Left ventricle myocardium inferior (tissue), 1 donor: Measurements from ENCODE around the gene PROM2. TPM values are rescaled to one million over a fixed set of nuclear protein-coding genes. Genes with fewer than 3 reads are reported as not detected.
"Not testable (repeated sequence)": the region's sequence is repeated elsewhere in the genome, so short reads cannot be mapped to it uniquely, and the experiment has no call there.

Experiments
- DNase-seq: peaks from one replicate; pipeline ENCODE4 v3.0.0-alpha.2; 2020
- H3K27ac ChIP-seq: fragments of 200-600 bp; replicated peaks from 2 replicates; pipeline ENCODE4 v1.8.0; 2021
- H3K27me3 ChIP-seq: fragments of 200-600 bp; 2 replicates; pipeline ENCODE4 v1.8.0; 2021; ENCODE audit warnings: low read depth
- H3K36me3 ChIP-seq: fragments of 200-600 bp; 2 replicates; pipeline ENCODE4 v1.8.0; 2021
- H3K4me1 ChIP-seq: fragments of 200-600 bp; 2 replicates; pipeline ENCODE4 v1.8.0; 2021
- H3K4me3 ChIP-seq: fragments of 200-600 bp; 2 replicates; pipeline ENCODE4 v1.8.0; 2021; ENCODE audit warnings: mild to moderate bottlenecking, moderate library complexity
- H3K9me3 ChIP-seq: fragments of 200-600 bp; replicated peaks from 2 replicates; pipeline ENCODE4 v1.8.0; 2021
- CTCF ChIP-seq: fragments of 200-600 bp; IDR thresholded peaks from 2 replicates; pipeline ENCODE4 v1.8.0; 2021; ENCODE audit warnings: antibody characterized with exemption, mild to moderate bottlenecking, borderline replicate concordance
- intact Hi-C: fragments of 100-400 bp; cut with micrococcal nuclease; formaldehyde crosslinking; loops from one replicate; pipeline ENCODE4 v1.11.0; 2022
- total RNA-seq: library from RNA; stranded (reverse); fragmentation: NEBNext Ultra II Directional; extraction: Animal tissue kit (Norgen Biotek cat#: 25700); gene quantifications from one replicate; pipeline ENCODE4 v1.2.1, GENCODE V29; 2021
- donor health status: DM: no; HTN: yes; CAD: no; lungs with severe emphysema.

PROM2 gene
- total RNA-seq, 1 donor from 2014 or later: 1.4 TPM

DNA sequence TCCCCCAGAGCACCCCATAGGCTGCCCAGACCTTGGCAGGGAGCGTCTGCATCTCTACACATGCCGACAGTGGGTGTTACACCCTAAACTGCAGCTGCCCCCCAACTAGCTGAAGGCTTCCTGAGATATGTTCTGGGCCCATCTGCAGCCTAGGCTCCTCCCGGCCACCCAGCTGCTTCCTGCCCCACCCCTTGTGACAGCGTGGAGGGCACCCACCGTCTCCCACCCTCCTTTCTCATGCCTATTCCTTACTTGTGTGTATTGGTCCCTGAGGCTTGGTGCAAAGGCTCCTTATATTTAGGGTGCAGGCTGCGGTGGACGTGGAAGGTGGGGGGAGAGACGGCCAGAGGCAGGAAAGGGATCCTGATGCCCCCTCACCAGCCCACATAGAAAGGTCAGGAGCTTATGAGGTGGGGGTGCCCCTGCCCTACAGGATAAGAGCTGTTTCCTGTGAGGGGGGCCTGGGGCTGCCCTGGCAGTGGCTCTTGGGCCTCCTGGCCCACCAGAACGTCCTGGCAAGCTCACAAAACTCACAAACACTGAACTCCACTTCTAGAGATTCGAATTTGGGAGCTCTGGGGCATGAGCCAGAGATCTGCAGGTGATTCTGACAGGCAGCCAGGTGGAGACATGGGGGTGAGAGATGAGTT is 7.3 kb upstream of the PROM2 start:
- intact Hi-C loops: no loop called here
- TF ChIP-seq CTCF: no peak
- no peak for DNase-seq

DNA sequence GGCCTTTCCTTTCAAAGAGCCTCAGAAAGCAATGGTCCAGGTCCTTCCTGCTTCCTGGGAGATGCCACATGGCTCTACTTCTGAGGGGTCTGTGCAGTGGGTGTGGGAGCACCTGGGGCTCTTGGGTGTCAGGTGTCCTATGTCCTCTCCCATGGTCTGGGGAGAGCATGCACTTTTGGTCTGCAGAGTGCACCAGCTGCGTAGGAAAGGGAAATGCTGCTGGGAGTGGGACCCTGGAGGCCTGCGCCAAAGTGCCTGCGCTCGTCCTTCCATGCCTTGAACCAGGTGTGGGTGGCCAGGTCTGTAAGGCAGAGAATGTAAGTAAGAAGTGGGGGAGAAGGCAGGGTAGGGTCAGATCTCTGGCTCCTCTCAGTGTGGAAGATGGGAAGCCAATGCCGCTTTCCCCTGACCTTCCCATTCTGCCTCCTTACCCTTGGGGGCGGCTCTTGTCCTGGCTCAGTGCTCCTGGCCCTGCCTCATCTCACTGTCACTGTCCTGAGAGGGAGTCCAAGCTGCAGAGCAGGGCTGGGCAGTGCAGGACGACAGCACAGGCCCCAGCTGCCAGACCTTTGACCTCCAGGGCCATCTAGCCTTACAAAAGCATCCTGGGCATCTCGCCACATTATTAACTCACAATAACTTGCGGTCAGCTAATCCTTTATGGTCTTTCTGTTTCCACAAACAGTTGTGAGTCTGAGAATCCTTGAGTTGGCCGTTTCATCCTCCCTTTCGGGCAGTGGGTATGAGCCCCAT is 6.6 kb upstream of the PROM2 start:
- Histone ChIP-seq H3K27ac (no peak overlapping the region), H3K27me3 (no peaks in the 10 kb centered on the region), H3K4me3 (no peak overlapping the region), H3K4me1 (no peaks in the 10 kb centered on the region), H3K9me3 (no peaks in the 10 kb centered on the region), H3K36me3 (no peaks in the 10 kb centered on the region)
- no peak for DNase-seq
- intact Hi-C loops: no loop called here
- TF ChIP-seq CTCF: no peak

More for the DNA sequence above, 7.3 kb upstream of the PROM2 start:
- Histone ChIP-seq H3K4me1 (no peaks in the 10 kb centered on the region), H3K4me3 (no peak overlapping the region), H3K27ac (no peak overlapping the region), H3K9me3 (no peaks in the 10 kb centered on the region), H3K36me3 (no peaks in the 10 kb centered on the region), H3K27me3 (no peaks in the 10 kb centered on the region)

- intact Hi-C loops: no loop called here
- no peak overlapping the region for H3K4me3 ChIP-seq
- no peak for TF ChIP-seq CTCF
- DNase-seq: no peak
- H3K36me3 ChIP-seq: no peaks in the 10 kb centered on the region
- no peaks in the 10 kb centered on the region for H3K27me3 ChIP-seq
- no peaks in the 10 kb centered on the region for H3K4me1 ChIP-seq
- no peaks in the 10 kb centered on the region for H3K9me3 ChIP-seq
- H3K27ac ChIP-seq: no peak overlapping the region
Observed at GRCh38 chr2:95268211-95269035, 5.8 kb upstream of the PROM2 start.

GRCh38 chr2:95269036-95269680 is 5.1 kb upstream of the PROM2 start:
- DNase-seq: no peak
- TF ChIP-seq CTCF: no peak
- no peak overlapping the region for H3K4me3 ChIP-seq
- no peaks in the 10 kb centered on the region for H3K9me3 ChIP-seq
- H3K27ac ChIP-seq: no peak overlapping the region
- intact Hi-C loops: no loop called here
- no peaks in the 10 kb centered on the region for H3K27me3 ChIP-seq
- no peaks in the 10 kb centered on the region for H3K36me3 ChIP-seq
- no peaks in the 10 kb centered on the region for H3K4me1 ChIP-seq

DNA sequence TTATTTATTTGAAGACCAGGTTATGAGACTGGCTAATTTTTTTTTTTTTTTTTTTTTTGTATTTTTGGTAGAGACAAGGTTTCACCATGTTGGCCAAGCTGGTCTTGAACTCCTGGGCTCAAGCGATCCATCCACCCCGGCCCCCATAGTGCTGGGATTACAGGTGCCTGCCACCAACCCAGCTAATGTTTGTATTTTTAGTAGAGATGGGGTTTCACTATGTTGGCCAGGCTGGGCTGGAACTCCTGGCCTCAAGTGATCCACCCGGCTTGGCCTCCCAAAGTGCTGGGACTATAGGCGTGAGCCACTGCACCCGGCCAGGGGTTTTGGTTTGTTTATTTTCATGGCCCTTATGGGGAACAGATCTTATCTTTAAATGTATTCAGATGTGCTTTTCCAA is 4.5 kb upstream of the PROM2 start:
- H3K4me3 ChIP-seq, H3K36me3 ChIP-seq, DNase-seq, H3K27ac ChIP-seq, H3K27me3 ChIP-seq, H3K4me1 ChIP-seq, H3K9me3 ChIP-seq, intact Hi-C loops: not testable (repeated sequence)
